Endothelial cell of umbilical vein (primary cell): ENCODE measurements around the gene KRTAP10-10. TPM values are rescaled to one million over a fixed set of nuclear protein-coding genes. Genes with fewer than 3 reads are reported as not detected.

Experiments used
- BruUV-seq: library from RNA; stranded (reverse); fragments of 400-500 nt; replicated peaks from 2 replicates; lab custom pipeline; 2021; lab: Mats Ljungman, UMichigan
- CTCF ChIA-PET: fragments of 300-600, 350-600 bp; sonication (Branson Sonifier 250); formaldehyde crosslinking; loops from one replicate; lab custom pipeline; 2021; ENCODE audit warnings: antibody characterized with exemption, inconsistent platforms; lab: Charles Lee
- POLR2A ChIA-PET: fragments of 300-600, 350-600 bp; sonication (Branson Sonifier 250); formaldehyde crosslinking; loops from one replicate; lab custom pipeline; 2021; ENCODE audit warnings: antibody characterized with exemption, inconsistent platforms; lab: Charles Lee
- DNase-seq: peaks from one replicate; pipeline ENCODE4 v3.0.0-alpha.2; 2011; ENCODE audit warnings: low read depth, low spot score
- FAIRE-seq: peaks from 2 replicates; lab custom pipeline; 2011; peaks lifted over from hg19 to GRCh38; lab: Jason Lieb, UNC
- H2AFZ ChIP-seq: 2 replicates; pipeline ENCODE4 v1.6.0; 2012; ENCODE audit warnings: low read depth, low read length, control low read depth, inconsistent platforms
- H3K27ac ChIP-seq: 2 replicates; pipeline ENCODE4 v1.5.1; 2011; ENCODE audit warnings: low read depth, mild to moderate bottlenecking, control low read depth, low read length, moderate library complexity; ENCODE audit not compliant: insufficient read depth
- H3K27me3 ChIP-seq, 2 experiments: 2 replicates each; pipeline versions ENCODE4 v1.6.0 to v1.6.1; 2011; ENCODE audit warnings: low read length in 2 of 2, mixed read lengths in 1 of 2; ENCODE audit not compliant: control insufficient read depth in 2 of 2, insufficient read depth in 2 of 2
- H3K36me3 ChIP-seq, 2 experiments: 2 replicates in 1 of 2; 3 replicates in 1 of 2; pipeline ENCODE4 v1.5.1; 2011; ENCODE audit warnings: low read length in 2 of 2, mild to moderate bottlenecking in 1 of 2, moderate library complexity in 1 of 2; ENCODE audit not compliant: control insufficient read depth in 2 of 2, insufficient read depth in 2 of 2; ENCODE audit errors: extremely low read depth in 1 of 2
- H3K4me1 ChIP-seq: 3 replicates; pipeline ENCODE4 v1.5.1; 2011; ENCODE audit warnings: mild to moderate bottlenecking, low read length; ENCODE audit not compliant: control insufficient read depth, insufficient read depth; ENCODE audit errors: extremely low read depth
- H3K4me2 ChIP-seq: 2 replicates; pipeline ENCODE4 v1.6.1; 2011; ENCODE audit warnings: low read length, control low read depth, mixed read lengths; ENCODE audit not compliant: insufficient read depth
- H3K4me3 ChIP-seq, 3 experiments: fragments of 200-600 bp in 1 of 3; sonication (generic), shearing (Covaris generic) in 1 of 3; replicated peaks in 1 of 3; 2 replicates each; pipeline ENCODE4 v1.5.1; 2011 to 2016; ENCODE audit warnings: control low read depth in 3 of 3, low read length in 3 of 3, mild to moderate bottlenecking in 2 of 3, inconsistent platforms in 1 of 3, low read depth in 1 of 3, moderate library complexity in 1 of 3; ENCODE audit not compliant: insufficient read depth in 1 of 3
- H3K79me2 ChIP-seq: 2 replicates; pipeline ENCODE4 v1.6.0; 2012; ENCODE audit warnings: low read length, inconsistent platforms; ENCODE audit not compliant: control insufficient read depth, insufficient read depth
- H3K9ac ChIP-seq: replicated peaks from 2 replicates; pipeline ENCODE3; 2011; ENCODE audit warnings: low read length, control low read depth; ENCODE audit not compliant: insufficient read depth; ENCODE audit errors: extremely low read depth
- H3K9me1 ChIP-seq: replicated peaks from 3 replicates; pipeline ENCODE4 v1.6.0; 2011; ENCODE audit warnings: mild to moderate bottlenecking, low read length; ENCODE audit not compliant: control insufficient read depth, insufficient read depth; ENCODE audit errors: extremely low read depth
- H3K9me3 ChIP-seq: replicated peaks from 2 replicates; pipeline ENCODE4 v1.5.1; 2012; ENCODE audit warnings: low read length, inconsistent platforms; ENCODE audit not compliant: control insufficient read depth, insufficient read depth
- H4K20me1 ChIP-seq: replicated peaks from 2 replicates; pipeline ENCODE3; 2011; ENCODE audit warnings: mild to moderate bottlenecking, low read length; ENCODE audit not compliant: control insufficient read depth, insufficient read depth; ENCODE audit errors: extremely low read depth
- CTCF ChIP-seq, 2 donors: IDR thresholded peaks; 1 replicate in 1 of 2; 2 replicates in 1 of 2; pipeline ENCODE4 v1.5.1; 2011; ENCODE audit warnings: low read length in 2 of 2, mild to moderate bottlenecking in 2 of 2, moderate library complexity in 2 of 2, control low read depth in 1 of 2, inconsistent platforms in 1 of 2, low read depth in 1 of 2; ENCODE audit not compliant: insufficient read depth in 1 of 2; ENCODE audit errors: extremely low read depth in 1 of 2
- EZH2 ChIP-seq: IDR thresholded peaks from 2 replicates; pipeline ENCODE4 v1.6.1; 2012; ENCODE audit warnings: borderline replicate concordance, low read depth, mild to moderate bottlenecking, moderate library complexity, low read length, inconsistent platforms; ENCODE audit not compliant: severe bottlenecking
- FOS ChIP-seq: IDR thresholded peaks from 2 replicates; pipeline ENCODE4 v1.6.1; 2011; ENCODE audit warnings: mild to moderate bottlenecking, low read length, moderate library complexity, borderline replicate concordance; ENCODE audit not compliant: insufficient read depth
- GATA2 ChIP-seq: IDR thresholded peaks from 2 replicates; pipeline ENCODE4 v1.7.0; 2011; ENCODE audit warnings: low read depth, mild to moderate bottlenecking, moderate library complexity, mixed read lengths, low read length; ENCODE audit not compliant: insufficient read length, insufficient read depth
- JUN ChIP-seq: IDR thresholded peaks from 2 replicates; pipeline ENCODE4 v1.6.1; 2011; ENCODE audit warnings: borderline replicate concordance, low read depth; ENCODE audit not compliant: insufficient read length, insufficient read depth
- MAX ChIP-seq: IDR thresholded peaks from 2 replicates; pipeline ENCODE4 v1.6.1; 2011; ENCODE audit not compliant: insufficient read depth, insufficient read length
- MYC ChIP-seq: IDR thresholded peaks from one replicate; pipeline ENCODE4 v1.6.1; 2011; ENCODE audit warnings: mild to moderate bottlenecking, low read depth, low read length
- dilution Hi-C: fragments of 300-500 bp; cut with MboI; formaldehyde crosslinking; loops from one replicate; pipeline ENCODE4 v1.15.0; 2019; ENCODE audit warnings: low sequenced_read_pairs; ENCODE audit not compliant: extremely low pct_ligation_motif_present
- intact Hi-C: fragments of 100-400 bp; cut with micrococcal nuclease; formaldehyde crosslinking; loops from one replicate; pipeline ENCODE4 v1.10.0; 2022
- polyA plus RNA-seq, 4 experiments: library from polyadenylated mRNA; depleted of rRNA in 3 of 4; stranded (reverse) in 3 of 4; unstranded in 1 of 4; fragments of >200 nt; gene quantifications; 2 replicates each; pipeline versions ENCODE4 v1.2.1 to v1.2.3, GENCODE V29; 2011 to 2012; ENCODE audit warnings: missing spikeins in 1 of 4
- total RNA-seq: library from RNA; stranded (reverse); gene quantifications from 2 replicates; pipeline ENCODE4 v1.2.3, GENCODE V29; 2021

The KRTAP10-10 gene
- total and polyA plus RNA-seq, 2 donors (not counting 3 experiments of a cell fraction or from before 2014, with no cell fraction given) = not detected

GRCh38 chr21:44684077-44684476 is 46.9 kb downstream of the KRTAP10-10 start:
- H2AFZ ChIP-seq = no peak overlapping the region
- no peak overlapping the region for H3K27ac ChIP-seq
- peaks cover 5 to 10% of the 10 kb centered on the region in 2 experiments for H3K27me3 ChIP-seq
- DNase-seq (no peak), FAIRE-seq (no peak)
- H3K9ac ChIP-seq = no peak overlapping the region
- dilution Hi-C loops = no loop called here
- no peaks in the 10 kb centered on the region for H3K9me3 ChIP-seq
- TF ChIP-seq JUN (no peak), CTCF (IDR thresholded peaks at IDR 0.05; ENCODE audit: extremely low read depth in 1 of 2, insufficient read depth in 1 of 2, low read depth in 1 of 2, low read length in 2 of 2) (no peak), GATA2 (no peak), EZH2 (no peak), FOS (no peak), MAX (no peak), MYC (no peak)
- no peaks in the 10 kb centered on the region for H3K9me1 ChIP-seq
- H3K4me2 ChIP-seq = no peak overlapping the region
- CTCF ChIA-PET = interaction anchor here (1.3 to 2.2 kb wide), 3 partner anchors 11 to 109 kb away, joined by 3 to 5 read pairs (median 3); no protein-coding TSS in a partner anchor
- intact Hi-C loops = no loop called here
- H4K20me1 ChIP-seq = no peaks in the 10 kb centered on the region
- POLR2A ChIA-PET = no interaction called here
- H3K36me3 ChIP-seq = no peaks in the 10 kb centered on the region
- H3K79me2 ChIP-seq = no peaks in the 10 kb centered on the region
- BruUV-seq = no TSS peak
- no peaks in the 10 kb centered on the region for H3K4me1 ChIP-seq
- H3K4me3 ChIP-seq = no peak overlapping the region
